ENCODE data around the gene DPF3.

The DPF3 gene

DNA sequence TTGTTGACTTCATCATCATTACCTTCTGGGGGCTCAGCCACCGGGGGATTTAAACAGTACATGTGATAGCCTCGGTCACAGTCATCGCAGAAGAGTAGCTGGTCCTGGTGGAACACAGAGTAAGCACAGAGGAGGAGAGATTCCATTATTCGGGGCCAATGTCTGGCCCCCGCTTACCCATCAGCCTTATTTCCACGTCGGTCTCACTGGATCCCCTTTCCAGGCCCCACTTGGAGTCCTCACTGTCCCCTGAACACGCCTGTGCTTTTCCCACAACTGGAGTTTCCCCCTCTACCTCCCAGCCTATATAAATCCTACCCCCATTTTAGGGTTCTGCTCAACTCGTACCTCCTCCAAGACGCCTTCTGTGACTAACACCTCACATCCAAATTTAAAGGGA, 274.0 kb downstream of the DPF3 start:
- no peak for DNase-seq (ENCODE audit: low read depth)
- TF ChIP-seq, protein P1, sequence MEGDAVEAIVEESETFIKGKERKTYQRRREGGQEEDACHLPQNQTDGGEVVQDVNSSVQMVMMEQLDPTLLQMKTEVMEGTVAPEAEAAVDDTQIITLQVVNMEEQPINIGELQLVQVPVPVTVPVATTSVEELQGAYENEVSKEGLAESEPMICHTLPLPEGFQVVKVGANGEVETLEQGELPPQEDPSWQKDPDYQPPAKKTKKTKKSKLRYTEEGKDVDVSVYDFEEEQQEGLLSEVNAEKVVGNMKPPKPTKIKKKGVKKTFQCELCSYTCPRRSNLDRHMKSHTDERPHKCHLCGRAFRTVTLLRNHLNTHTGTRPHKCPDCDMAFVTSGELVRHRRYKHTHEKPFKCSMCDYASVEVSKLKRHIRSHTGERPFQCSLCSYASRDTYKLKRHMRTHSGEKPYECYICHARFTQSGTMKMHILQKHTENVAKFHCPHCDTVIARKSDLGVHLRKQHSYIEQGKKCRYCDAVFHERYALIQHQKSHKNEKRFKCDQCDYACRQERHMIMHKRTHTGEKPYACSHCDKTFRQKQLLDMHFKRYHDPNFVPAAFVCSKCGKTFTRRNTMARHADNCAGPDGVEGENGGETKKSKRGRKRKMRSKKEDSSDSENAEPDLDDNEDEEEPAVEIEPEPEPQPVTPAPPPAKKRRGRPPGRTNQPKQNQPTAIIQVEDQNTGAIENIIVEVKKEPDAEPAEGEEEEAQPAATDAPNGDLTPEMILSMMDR (IDR thresholded peaks at IDR 0.05; ENCODE audit: low read length, missing control alignments): no peak
- H3K4me3 ChIP-seq (replicated peaks; ENCODE audit: low read depth, low read length): no peak overlapping the region

DNA sequence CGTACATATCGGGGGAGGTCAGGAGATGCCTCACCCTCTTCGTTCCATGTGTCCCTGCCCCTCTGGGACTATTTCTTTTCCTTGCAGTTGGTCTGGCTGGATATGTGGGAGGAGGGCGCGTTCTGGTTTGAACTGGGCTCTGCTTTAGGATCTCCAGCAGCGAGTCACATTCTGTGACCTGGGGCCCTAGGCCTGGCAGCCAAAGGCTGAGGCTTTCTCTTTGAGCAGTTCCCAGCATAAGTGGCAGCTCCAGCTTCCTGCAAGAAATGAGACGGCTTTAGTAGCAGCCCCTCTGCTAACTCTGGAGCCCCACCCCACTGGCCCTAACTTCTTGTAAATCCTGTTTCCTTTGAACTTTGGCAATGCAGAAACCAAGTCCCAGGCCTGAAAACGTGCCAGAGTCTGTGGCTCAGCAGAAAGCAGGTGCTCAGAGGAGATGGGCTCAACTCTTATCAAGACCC, 274.8 kb downstream of the DPF3 start:
- TF ChIP-seq, protein P1 (IDR thresholded peaks at IDR 0.05; ENCODE audit: low read length, missing control alignments): no peak
- no peak for DNase-seq (ENCODE audit: low read depth)
- no peak overlapping the region for H3K4me3 ChIP-seq (replicated peaks; ENCODE audit: low read depth, low read length)

DNA sequence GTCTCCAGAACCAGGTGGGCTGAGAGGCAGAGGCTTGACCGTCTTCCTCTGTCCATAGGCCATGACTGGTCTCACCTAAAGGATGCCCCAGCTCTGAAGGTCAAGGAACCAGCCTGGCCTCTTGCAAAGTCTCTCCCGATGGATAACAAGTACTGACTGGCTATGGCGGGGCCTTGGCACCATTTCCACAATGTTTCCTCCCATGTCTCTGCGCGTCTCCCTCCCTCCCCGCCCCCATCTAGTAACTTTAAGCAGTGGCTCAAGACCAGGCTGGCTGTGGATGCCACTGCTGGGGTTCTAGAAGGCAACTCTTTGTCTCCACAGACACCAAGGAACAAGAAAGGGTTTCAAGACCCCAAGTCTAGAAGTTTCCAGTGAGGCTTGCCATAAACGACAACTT, 275.5 kb downstream of the DPF3 start:
- no peak overlapping the region for H3K4me3 ChIP-seq (replicated peaks; ENCODE audit: low read depth, low read length)
- DNase-seq (ENCODE audit: low read depth): no peak
- TF ChIP-seq, protein P1 (IDR thresholded peaks at IDR 0.05; ENCODE audit: low read length, missing control alignments): no peak

DNA sequence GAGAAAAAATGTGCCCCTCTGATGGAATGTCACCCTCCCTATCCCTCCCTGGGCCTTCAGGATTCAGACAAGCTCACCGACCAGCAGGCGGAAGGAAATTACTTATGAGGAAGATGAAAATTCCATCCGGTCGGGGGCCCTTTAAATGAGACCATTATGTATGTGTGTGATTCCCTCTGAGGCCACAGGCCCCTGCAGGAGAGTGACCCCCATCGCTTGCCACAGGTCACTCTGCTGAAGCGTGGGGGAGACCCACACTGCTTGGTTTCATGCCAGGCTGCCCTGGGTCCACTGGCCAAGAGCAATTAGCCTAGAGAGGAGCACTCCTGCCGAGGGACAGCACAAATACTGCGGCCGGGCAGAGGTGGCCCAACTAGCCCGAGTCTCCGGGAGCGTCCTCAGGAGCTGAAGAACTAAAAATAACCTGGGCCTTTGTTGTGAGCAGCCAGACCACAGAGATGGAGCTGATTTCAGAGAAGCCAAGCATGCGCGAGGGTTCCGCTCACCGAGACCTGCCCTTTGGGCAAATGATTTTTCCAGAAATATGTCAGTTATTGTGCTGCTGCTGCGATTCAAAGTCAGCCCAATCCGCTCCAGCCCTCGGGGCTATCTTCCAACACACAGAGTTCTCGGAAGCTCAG, 276.4 kb downstream of the DPF3 start:
- no peak overlapping the region for H3K4me3 ChIP-seq (replicated peaks; ENCODE audit: low read depth, low read length)
- TF ChIP-seq, protein P1 (IDR thresholded peaks at IDR 0.05; ENCODE audit: low read length, missing control alignments): no peak
- DNase-seq (ENCODE audit: low read depth): no peak

DNA sequence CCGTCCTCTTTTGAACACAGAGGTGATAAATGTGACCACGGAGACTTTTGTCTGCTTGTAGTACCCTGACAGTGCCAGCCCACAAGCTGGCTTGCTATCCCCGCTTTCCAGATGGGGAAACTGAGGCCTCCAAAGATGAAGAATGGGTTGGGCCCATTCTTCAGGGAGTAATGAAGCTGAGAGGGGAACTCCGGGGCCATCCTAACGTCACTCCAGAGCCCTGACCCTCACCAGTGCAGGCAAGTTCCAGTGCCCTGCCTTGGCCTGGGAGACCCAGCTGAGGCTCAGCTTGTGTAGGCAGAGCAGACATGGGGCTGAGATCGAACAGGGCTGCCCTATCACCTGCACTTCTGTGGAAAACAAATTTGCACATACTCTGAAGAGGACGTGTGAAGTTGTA, 277.1 kb downstream of the DPF3 start:
- DNase-seq (ENCODE audit: low read depth): no peak
- TF ChIP-seq, protein P1 (IDR thresholded peaks at IDR 0.05; ENCODE audit: low read length, missing control alignments): no peak

DNA sequence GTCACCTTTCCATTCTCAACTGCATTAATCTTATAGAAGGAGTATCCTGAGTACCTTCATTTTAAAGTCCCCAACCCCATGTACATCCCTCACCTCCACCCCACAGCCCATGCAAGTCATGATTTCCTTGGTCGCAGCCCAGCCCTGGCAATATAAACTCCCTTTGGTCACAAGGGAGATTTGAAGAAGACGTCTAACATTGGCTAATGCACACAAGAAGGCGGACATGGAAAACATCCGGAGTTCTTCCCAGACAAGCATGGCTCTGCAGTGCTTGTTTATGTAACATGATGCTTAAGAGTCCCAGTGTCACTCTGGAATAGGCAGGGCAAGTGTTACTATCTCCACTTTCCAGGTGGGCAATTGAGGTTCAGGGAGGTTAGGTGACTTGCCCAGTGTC, 277.6 kb downstream of the DPF3 start:
- TF ChIP-seq, protein P1 (IDR thresholded peaks at IDR 0.05; ENCODE audit: low read length, missing control alignments): no peak
- DNase-seq (ENCODE audit: low read depth): peak; percentile 69
- no peak overlapping the region for H3K4me3 ChIP-seq (replicated peaks; ENCODE audit: low read depth, low read length)

More for the DNA sequence above, 277.1 kb downstream of the DPF3 start:
- no peak overlapping the region for H3K4me3 ChIP-seq (replicated peaks; ENCODE audit: low read depth, low read length)

All from fibroblast of pulmonary artery (primary cell).